H1 (cell line): ENCODE results near the gene BYSL.
A peak's percentile ranks its signal among the peaks of the same experiment; 100 is the strongest.

Experiments
- CTCF ChIP-seq, 3 experiments: IDR thresholded peaks; 1 replicate in 2 of 3; 2 replicates in 1 of 3; pipeline versions ENCODE4 v1.5.1 to v1.6.1; 2011; ENCODE audit warnings: low read length in 3 of 3, mild to moderate bottlenecking in 3 of 3, inconsistent platforms in 2 of 3, low read depth in 1 of 3, moderate library complexity in 1 of 3; ENCODE audit not compliant: insufficient read depth in 1 of 3; ENCODE audit errors: control extremely low read depth in 1 of 3
- EP300 ChIP-seq, 2 experiments: IDR thresholded peaks; 1 replicate in 1 of 2; 2 replicates in 1 of 2; pipeline ENCODE4 v1.6.1; 2011 to 2012; ENCODE audit warnings: low read depth in 2 of 2, low read length in 2 of 2, mild to moderate bottlenecking in 2 of 2, borderline replicate concordance in 1 of 2, inconsistent platforms in 1 of 2, moderate library complexity in 1 of 2
- FOSL1 ChIP-seq: IDR thresholded peaks from 2 replicates; pipeline ENCODE4 v1.6.1; 2011; ENCODE audit warnings: mild to moderate bottlenecking, low read depth, low read length, moderate library complexity; ENCODE audit not compliant: insufficient read depth
- GTF2F1 ChIP-seq: IDR thresholded peaks from 2 replicates; pipeline ENCODE4 v1.6.1; 2012; ENCODE audit warnings: low read depth, low read length, improper control_type of control experiment, borderline replicate concordance
- HDAC2 ChIP-seq, 2 experiments: fragments of 300-600 bp in 1 of 2; sonication (generic) in 1 of 2; IDR thresholded peaks; 2 replicates each; pipeline ENCODE4 v1.6.1; 2011 to 2012; ENCODE audit warnings: low read depth in 2 of 2, low read length in 2 of 2, mild to moderate bottlenecking in 2 of 2, moderate library complexity in 2 of 2, borderline replicate concordance in 1 of 2, inconsistent platforms in 1 of 2
- KDM5A ChIP-seq: fragments of 200-600 bp; IDR thresholded peaks from 2 replicates; pipeline ENCODE4 v1.7.1; 2012; ENCODE audit warnings: mild to moderate bottlenecking, low read length, inconsistent platforms, mixed read lengths
- MAX ChIP-seq: IDR thresholded peaks from 2 replicates; pipeline ENCODE4 v1.6.1; 2012; ENCODE audit warnings: inconsistent platforms
- POLR2A ChIP-seq, 2 experiments: IDR thresholded peaks; 1 replicate in 1 of 2; 2 replicates in 1 of 2; pipeline ENCODE4 v1.6.1; 2011; ENCODE audit warnings: low read depth in 2 of 2, low read length in 2 of 2, mild to moderate bottlenecking in 2 of 2; ENCODE audit errors: control extremely low read depth in 1 of 2
- RAD21 ChIP-seq, 2 experiments: IDR thresholded peaks in 1 of 2; conservative IDR thresholded peaks in 1 of 2; 2 replicates each; pipeline ENCODE4 v1.6.1; 2011; ENCODE audit warnings: low read depth in 2 of 2, low read length in 2 of 2, improper control_type of control experiment in 1 of 2, inconsistent platforms in 1 of 2, mild to moderate bottlenecking in 1 of 2, moderate library complexity in 1 of 2
- RBBP5 ChIP-seq: IDR thresholded peaks from 2 replicates; pipeline ENCODE4 v1.7.1; 2012; ENCODE audit warnings: low read depth, mild to moderate bottlenecking, inconsistent platforms, low read length, moderate library complexity, borderline replicate concordance
- SP1 ChIP-seq: IDR thresholded peaks from 2 replicates; pipeline ENCODE4 v1.6.1; 2011; ENCODE audit warnings: low read depth, low read length
- TEAD4 ChIP-seq: IDR thresholded peaks from 2 replicates; pipeline ENCODE4 v1.6.1; 2012; ENCODE audit warnings: low read depth, low read length, inconsistent platforms, mixed read lengths
- ZNF274 ChIP-seq: IDR thresholded peaks from 2 replicates; pipeline ENCODE4 v1.7.0; 2012; ENCODE audit warnings: low read length, borderline replicate concordance; ENCODE audit errors: extremely low read depth

GRCh38 chr6:41941280-41942066, 20.2 kb downstream of the BYSL start, which contains the start of gene CCND3:
- TF ChIP-seq POLR2A (IDR thresholded peaks at IDR 0.05; ENCODE audit: control extremely low read depth in 1 of 2, low read depth in 2 of 2, low read length in 2 of 2), result no peak
- no peak for TF ChIP-seq FOSL1
- peak; percentile 79 for TF ChIP-seq MAX
- no peak for TF ChIP-seq GTF2F1
- no peak for TF ChIP-seq EP300 (IDR thresholded peaks at IDR 0.05; ENCODE audit: borderline replicate concordance in 1 of 2, low read depth in 2 of 2, low read length in 2 of 2)
- TF ChIP-seq CTCF (IDR thresholded peaks at IDR 0.05; ENCODE audit: control extremely low read depth in 1 of 3, insufficient read depth in 1 of 3, low read depth in 1 of 3, low read length in 3 of 3), result no peak
- TF ChIP-seq ZNF274, result no peak
- peak; percentile 74; the same call in 1 of the 2 replicates for TF ChIP-seq RBBP5
- TF ChIP-seq SP1, result no peak
- TF ChIP-seq KDM5A, result no peak
- TF ChIP-seq RAD21 (IDR thresholded peaks at IDR 0.05 in 1 of 2, conservative IDR thresholded peaks at IDR 0.05 in 1 of 2; ENCODE audit: low read depth in 2 of 2, low read length in 2 of 2), result 0 out of 4 replicates have a peak, but pooled peaks of 1 of the 2 experiments have one; percentile 6
- no peak; a peak in 1 of 4 replicates for TF ChIP-seq HDAC2 (IDR thresholded peaks at IDR 0.05; ENCODE audit: borderline replicate concordance in 1 of 2, low read depth in 2 of 2, low read length in 2 of 2)
- peak; percentile 55; the same call in 1 of the 2 replicates for TF ChIP-seq TEAD4
